SJSA1 (cell line): ENCODE measurements around the gene APOL1. TPM values are rescaled to one million over a fixed set of nuclear protein-coding genes. Genes with fewer than 3 reads are reported as not detected.

Source experiments
- DNase-seq, 2 experiments: peaks; one replicate each; pipeline ENCODE4 v3.0.0-alpha.2; 2015 to 2020; ENCODE audit warnings: low spot score in 2 of 2, low read depth in 1 of 2
- H3K27ac ChIP-seq: fragments of 250-450 bp; sonication (Bioruptor Pico); 2 replicates; pipeline ENCODE4 v1.5.1; 2020; ENCODE audit warnings: mild to moderate bottlenecking, moderate library complexity
- H3K27me3 ChIP-seq: fragments of 250-450 bp; sonication (Bioruptor Pico); replicated peaks from 2 replicates; pipeline ENCODE4 v1.5.1; 2020; ENCODE audit warnings: mild to moderate bottlenecking, moderate library complexity
- H3K36me3 ChIP-seq: fragments of 250-450 bp; sonication (Bioruptor Pico); 2 replicates; pipeline ENCODE4 v1.5.1; 2020; ENCODE audit warnings: mild to moderate bottlenecking
- H3K4me1 ChIP-seq: fragments of 250-450 bp; sonication (Bioruptor Pico); replicated peaks from 2 replicates; pipeline ENCODE4 v1.6.1; 2021; ENCODE audit warnings: mild to moderate bottlenecking
- H3K4me3 ChIP-seq: fragments of 250-450 bp; sonication (Bioruptor Pico); 2 replicates; pipeline ENCODE4 v1.5.1; 2020; ENCODE audit warnings: mild to moderate bottlenecking
- H3K9me3 ChIP-seq: fragments of 250-450 bp; sonication (Bioruptor Pico); replicated peaks from 2 replicates; pipeline ENCODE4 v1.5.1; 2020; ENCODE audit warnings: mild to moderate bottlenecking
- total RNA-seq: library from RNA; depleted of rRNA; stranded (reverse); fragments of >200 nt; shearing (Covaris generic); gene quantifications from 2 replicates; pipeline ENCODE4 v1.2.3, GENCODE V29; 2014

Gene APOL1
- total RNA-seq, 1 experiment from 2014 or later, result 5.8 TPM

GRCh38 chr22:36232715-36233401, 20.1 kb upstream of the APOL1 start:
- Histone ChIP-seq H3K27ac (no peak overlapping the region), H3K4me3 (no peak overlapping the region), H3K9me3 (no peaks in the 10 kb centered on the region; the same call in 1 of the 2 replicates), H3K36me3 (peaks cover 51% of the 10 kb centered on the region), H3K27me3 (no peaks in the 10 kb centered on the region), H3K4me1 (peaks cover 10% of the 10 kb centered on the region)
- DNase-seq, result peak in 1 of 2 experiments; percentile 22

GRCh38 chr22:36233796-36234195, 19.1 kb upstream of the APOL1 start:
- H3K27ac ChIP-seq, result no peak overlapping the region
- H3K9me3 ChIP-seq, result no peaks in the 10 kb centered on the region; the same call in 1 of the 2 replicates
- H3K4me3 ChIP-seq, result no peak overlapping the region
- H3K27me3 ChIP-seq, result no peaks in the 10 kb centered on the region
- peak in 1 of 2 experiments; percentile 26 for DNase-seq
- peaks cover 15% of the 10 kb centered on the region for H3K4me1 ChIP-seq
- H3K36me3 ChIP-seq, result peaks cover 47% of the 10 kb centered on the region

GRCh38 chr22:36234213-36234612, 18.7 kb upstream of the APOL1 start:
- peaks cover 47% of the 10 kb centered on the region for H3K36me3 ChIP-seq
- no peaks in the 10 kb centered on the region for H3K27me3 ChIP-seq
- no peak for DNase-seq

GRCh38 chr22:36234919-36235318, 18.0 kb upstream of the APOL1 start:
- peaks cover 19% of the 10 kb centered on the region for H3K4me1 ChIP-seq
- DNase-seq, result no peak
- no peak overlapping the region for H3K27ac ChIP-seq
- H3K9me3 ChIP-seq, result no peaks in the 10 kb centered on the region; the same call in 1 of the 2 replicates
- peaks cover 47% of the 10 kb centered on the region for H3K36me3 ChIP-seq
- H3K27me3 ChIP-seq, result no peaks in the 10 kb centered on the region
- H3K4me3 ChIP-seq, result no peak overlapping the region

More at GRCh38 chr22:36234213-36234612, 18.7 kb upstream of the APOL1 start:
- H3K4me1 ChIP-seq, result peaks cover 15% of the 10 kb centered on the region
- H3K4me3 ChIP-seq, result no peak overlapping the region
- no peaks in the 10 kb centered on the region; the same call in 1 of the 2 replicates for H3K9me3 ChIP-seq
- H3K27ac ChIP-seq, result no peak overlapping the region

- Histone ChIP-seq H3K36me3 (peaks cover 41% of the 10 kb centered on the region), H3K27me3 (no peaks in the 10 kb centered on the region), H3K4me1 (peaks cover 21% of the 10 kb centered on the region), H3K27ac (no peak overlapping the region), H3K9me3 (no peaks in the 10 kb centered on the region; the same call in 1 of the 2 replicates), H3K4me3 (no peak overlapping the region)
- DNase-seq, result no peak
Measured at GRCh38 chr22:36235585-36235984, 17.3 kb upstream of the APOL1 start.

GRCh38 chr22:36236388-36237319, 16.3 kb upstream of the APOL1 start:
- Histone ChIP-seq H3K9me3 (no peaks in the 10 kb centered on the region; the same call in 1 of the 2 replicates), H3K27me3 (no peaks in the 10 kb centered on the region), H3K36me3 (peaks cover 35% of the 10 kb centered on the region), H3K4me3 (no peak overlapping the region), H3K4me1 (peaks cover 21% of the 10 kb centered on the region), H3K27ac (no peak overlapping the region)
- peak in 1 of 2 experiments; percentile 34 for DNase-seq

- peak; percentile 37 to 47 for DNase-seq
- H3K27ac ChIP-seq, result no peak overlapping the region
Measured at GRCh38 chr22:36237462-36238372, 15.2 kb upstream of the APOL1 start.

GRCh38 chr22:36238373-36239149, 14.4 kb upstream of the APOL1 start:
- Histone ChIP-seq H3K4me3 (peak overlapping the region; percentile 45), H3K27ac (peak overlapping the region; percentile 56), H3K9me3 (no peaks in the 10 kb centered on the region; the same call in 1 of the 2 replicates), H3K4me1 (peaks cover 21% of the 10 kb centered on the region), H3K27me3 (no peaks in the 10 kb centered on the region), H3K36me3 (peaks cover 23% of the 10 kb centered on the region)
- DNase-seq, result peak; percentile 34 to 39

More at GRCh38 chr22:36237462-36238372, 15.2 kb upstream of the APOL1 start:
- Histone ChIP-seq H3K27me3 (no peaks in the 10 kb centered on the region), H3K4me1 (peaks cover 21% of the 10 kb centered on the region), H3K9me3 (no peaks in the 10 kb centered on the region; the same call in 1 of the 2 replicates), H3K4me3 (peak overlapping the region; percentile 13), H3K36me3 (peaks cover 26% of the 10 kb centered on the region)

- Histone ChIP-seq H3K4me1 (peaks cover 22% of the 10 kb centered on the region), H3K9me3 (no peaks in the 10 kb centered on the region; the same call in 1 of the 2 replicates), H3K27me3 (no peaks in the 10 kb centered on the region), H3K27ac (peak overlapping the region; percentile 56), H3K36me3 (peaks cover 23% of the 10 kb centered on the region), H3K4me3 (peak overlapping the region; percentile 45)
- DNase-seq, result peak in 1 of 2 experiments; percentile 42
Measured at GRCh38 chr22:36239150-36239400, 13.9 kb upstream of the APOL1 start.

- Histone ChIP-seq H3K36me3 (peaks cover 23% of the 10 kb centered on the region), H3K4me1 (peaks cover 27% of the 10 kb centered on the region), H3K9me3 (no peaks in the 10 kb centered on the region; the same call in 1 of the 2 replicates), H3K27ac (peak within 1 kb of the TSS; percentile 56), H3K4me3 (peak within 1 kb of the TSS; percentile 45), H3K27me3 (no peaks in the 10 kb centered on the region)
- peak; percentile 87 to 92 for DNase-seq
Measured at GRCh38 chr22:36239401-36240171, 13.3 kb upstream of the APOL1 start, which contains the start of gene APOL2. TSS of gene APOL2 (minus strand) at chr22:36239527. CDS start at chr22:36233162, 6,365 bp downstream.

GRCh38 chr22:36243986-36244385, 8.9 kb upstream of the APOL1 start:
- no peak overlapping the region for H3K4me3 ChIP-seq
- H3K27me3 ChIP-seq, result no peaks in the 10 kb centered on the region
- no peak overlapping the region for H3K27ac ChIP-seq
- H3K36me3 ChIP-seq, result no peaks in the 10 kb centered on the region
- DNase-seq, result no peak
- H3K9me3 ChIP-seq, result no peaks in the 10 kb centered on the region
- H3K4me1 ChIP-seq, result peaks cover 18% of the 10 kb centered on the region
